HG03520 (cell line): Measurements from ENCODE around the gene CMTM4.
"Not testable (repeated sequence)": the region's sequence is repeated elsewhere in the genome, so short reads cannot be mapped to it uniquely, and the experiment has no call there.

Experiments used
- ATAC-seq: cut with Tn5 transposase; IDR thresholded peaks from one replicate; pipeline ENCODE4 v1.9.1; 2021; ENCODE audit warnings: mild to moderate bottlenecking, moderate library complexity; ENCODE audit not compliant: unreplicated experiment

The CMTM4 gene

GRCh38 chr16:66705790-66706505 lies 9.4 kb upstream of the CMTM4 start:
- ATAC-seq, result no peak

GRCh38 chr16:66703406-66704215 lies 7.1 kb upstream of the CMTM4 start:
- ATAC-seq, result no peak

GRCh38 chr16:66701516-66701915 lies 5.0 kb upstream of the CMTM4 start:
- no peak for ATAC-seq

GRCh38 chr16:66701026-66701425 lies 4.5 kb upstream of the CMTM4 start:
- no peak for ATAC-seq

- no peak for ATAC-seq
These were observed 3.4 kb upstream of the CMTM4 start for GRCh38 chr16:66699898-66700297.

GRCh38 chr16:66698046-66698445 lies 1.5 kb upstream of the CMTM4 start:
- ATAC-seq, result no peak

- peak; percentile 36 for ATAC-seq
These were observed 441 bp downstream of the CMTM4 start for GRCh38 chr16:66695935-66696668.

GRCh38 chr16:66695471-66695934 lies 1.0 kb downstream of the CMTM4 start:
- ATAC-seq, result no peak

- ATAC-seq, result no peak
These were observed 3.4 kb downstream of the CMTM4 start for GRCh38 chr16:66693149-66693548.

GRCh38 chr16:66692341-66692740 lies 4.2 kb downstream of the CMTM4 start:
- ATAC-seq, result no peak

- no peak for ATAC-seq
These were observed 5.3 kb downstream of the CMTM4 start for GRCh38 chr16:66691234-66691633.

GRCh38 chr16:66690106-66690847 lies 6.3 kb downstream of the CMTM4 start:
- no peak for ATAC-seq

GRCh38 chr16:66689282-66689681 lies 7.3 kb downstream of the CMTM4 start:
- ATAC-seq, result no peak

- no peak for ATAC-seq
These were observed 8.5 kb downstream of the CMTM4 start for GRCh38 chr16:66687906-66688625.

- not testable (repeated sequence) for ATAC-seq
These were observed 10.9 kb downstream of the CMTM4 start for GRCh38 chr16:66685501-66686115.

GRCh38 chr16:66682271-66682670 lies 14.3 kb downstream of the CMTM4 start:
- ATAC-seq, result no peak

- ATAC-seq, result no peak
These were observed 14.9 kb downstream of the CMTM4 start for GRCh38 chr16:66681676-66682075.

GRCh38 chr16:66678337-66678736 lies 18.2 kb downstream of the CMTM4 start:
- ATAC-seq, result no peak

GRCh38 chr16:66677836-66678235 lies 18.7 kb downstream of the CMTM4 start:
- no peak for ATAC-seq

- no peak for ATAC-seq
These were observed 19.4 kb downstream of the CMTM4 start for GRCh38 chr16:66677179-66677578.
